KMS-11 (cell line): ENCODE data around the gene KNCN.

Experiments used
- H2AFZ ChIP-seq: fragments of 200-600 bp; sonication (generic); 2 replicates; pipeline ENCODE4 v1.6.1; 2016; ENCODE audit warnings: antibody characterized with exemption, mixed run types, low read depth
- H3K27ac ChIP-seq: fragments of 200-600 bp; sonication (generic); 2 replicates; pipeline ENCODE4 v1.6.1; 2016; ENCODE audit warnings: mild to moderate bottlenecking, mixed run types
- H3K27me3 ChIP-seq: fragments of 200-600 bp; sonication (generic); 2 replicates; pipeline ENCODE4 v1.6.1; 2017; ENCODE audit warnings: mild to moderate bottlenecking, low read depth, mixed run types, moderate library complexity; ENCODE audit not compliant: insufficient read depth
- H3K36me3 ChIP-seq: fragments of 200-600 bp; sonication (generic); 2 replicates; pipeline ENCODE4 v1.6.1; 2017; ENCODE audit warnings: mild to moderate bottlenecking, mixed run types; ENCODE audit not compliant: insufficient read depth
- H3K4me1 ChIP-seq: fragments of 200-600 bp; sonication (generic); 2 replicates; pipeline ENCODE4 v1.6.1; 2016; ENCODE audit warnings: mild to moderate bottlenecking, low read depth, mixed run types; ENCODE audit not compliant: poor library complexity, severe bottlenecking
- H3K4me2 ChIP-seq: fragments of 200-600 bp; sonication (generic); 2 replicates; pipeline ENCODE4 v1.7.0; 2016; ENCODE audit warnings: mild to moderate bottlenecking, mixed run types
- H3K4me3 ChIP-seq: fragments of 200-600 bp; sonication (generic); IDR thresholded peaks from 2 replicates; pipeline ENCODE4 v1.6.1; 2017; ENCODE audit warnings: low read depth, low read length, mixed read lengths; ENCODE audit not compliant: insufficient read depth
- H3K79me2 ChIP-seq: fragments of 200-600 bp; sonication (generic); 2 replicates; pipeline ENCODE4 v1.6.1; 2016; ENCODE audit warnings: low read depth, mixed run types; ENCODE audit not compliant: insufficient read depth
- H3K9ac ChIP-seq: fragments of 200-600 bp; sonication (generic); 2 replicates; pipeline ENCODE4 v1.6.1; 2016; ENCODE audit warnings: mild to moderate bottlenecking, mixed run types
- H4K20me1 ChIP-seq: fragments of 200-600 bp; sonication (generic); 2 replicates; pipeline ENCODE4 v1.6.1; 2016; ENCODE audit warnings: mild to moderate bottlenecking, mixed run types; ENCODE audit not compliant: insufficient read depth
- CTCF ChIP-seq: fragments of 200-600 bp; sonication (generic); conservative IDR thresholded peaks from 2 replicates; pipeline ENCODE4 v1.6.1; 2017; ENCODE audit warnings: low read depth, mild to moderate bottlenecking, antibody characterized with exemption, low read length, moderate library complexity, mixed read lengths

Gene KNCN

GRCh38 chr1:46545784-46546183, 5.7 kb downstream of the KNCN start:
- Histone ChIP-seq H3K4me3 (no peak overlapping the region), H3K36me3 (no peaks in the 10 kb centered on the region), H4K20me1 (no peaks in the 10 kb centered on the region), H3K9ac (no peak overlapping the region), H3K27ac (no peak overlapping the region), H3K4me1 (no peaks in the 10 kb centered on the region), H2AFZ (no peak overlapping the region), H3K4me2 (no peak overlapping the region), H3K27me3 (no peaks in the 10 kb centered on the region; the same call in 1 of the 2 replicates), H3K79me2 (no peaks in the 10 kb centered on the region)
- TF ChIP-seq CTCF, result no peak

- H3K27me3 ChIP-seq, result no peaks in the 10 kb centered on the region; the same call in 1 of the 2 replicates
These were observed 6.7 kb downstream of the KNCN start for GRCh38 chr1:46544561-46545240.

DNA sequence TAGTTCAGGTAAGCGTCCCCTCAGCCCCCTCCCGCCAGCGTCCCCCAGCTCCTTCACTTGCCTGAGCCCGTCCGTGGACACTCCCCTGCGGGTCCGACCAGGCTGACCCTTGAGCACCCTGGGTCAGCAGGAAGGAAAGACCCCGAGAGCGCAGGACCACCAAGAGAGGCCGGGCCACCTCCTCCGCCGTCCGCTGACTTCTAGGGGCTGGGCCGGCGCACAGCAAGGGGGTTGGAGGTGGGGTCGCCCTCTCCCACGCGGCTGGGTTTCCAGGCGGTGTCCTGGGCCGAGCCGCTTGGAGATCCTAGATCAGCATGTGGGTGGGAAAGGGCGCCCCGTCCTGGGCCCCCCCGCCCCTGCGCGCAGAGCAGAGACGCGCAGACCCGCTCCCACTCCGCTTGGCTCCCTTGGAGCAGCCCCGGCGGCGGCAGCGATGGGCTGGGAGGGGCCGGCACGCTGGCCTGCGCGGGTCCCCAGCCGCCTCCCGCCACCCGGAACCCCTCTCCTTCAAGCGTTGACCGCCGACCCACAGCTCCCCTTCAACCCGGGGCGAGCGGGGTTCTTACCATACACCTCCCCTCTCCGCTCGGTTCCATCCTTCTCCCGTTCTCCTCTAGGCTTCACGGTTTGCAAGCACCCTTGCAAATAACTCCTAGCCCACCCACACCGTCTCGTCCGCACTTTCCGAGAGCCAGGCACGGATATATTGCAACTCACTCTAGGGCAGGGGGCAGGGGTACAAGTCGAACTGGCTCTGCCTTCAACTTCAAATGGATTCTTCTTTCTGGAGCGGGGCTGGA, 7.5 kb downstream of the KNCN start:
- Histone ChIP-seq H3K9ac (no peak overlapping the region), H3K27ac (no peak overlapping the region), H3K4me3 (no peak overlapping the region), H2AFZ (no peak overlapping the region), H3K4me1 (no peaks in the 10 kb centered on the region), H3K36me3 (no peaks in the 10 kb centered on the region), H4K20me1 (no peaks in the 10 kb centered on the region), H3K79me2 (no peaks in the 10 kb centered on the region), H3K4me2 (no peak overlapping the region), H3K27me3 (no peaks in the 10 kb centered on the region; the same call in 1 of the 2 replicates)
- TF ChIP-seq CTCF, result no peak

More at GRCh38 chr1:46544561-46545240, 6.7 kb downstream of the KNCN start:
- TF ChIP-seq CTCF, result no peak
- Histone ChIP-seq H3K36me3 (no peaks in the 10 kb centered on the region), H4K20me1 (no peaks in the 10 kb centered on the region), H3K79me2 (no peaks in the 10 kb centered on the region), H3K4me1 (no peaks in the 10 kb centered on the region), H3K4me3 (no peak overlapping the region), H3K9ac (no peak overlapping the region), H3K27ac (no peak overlapping the region), H2AFZ (no peak overlapping the region), H3K4me2 (no peak overlapping the region)

DNA sequence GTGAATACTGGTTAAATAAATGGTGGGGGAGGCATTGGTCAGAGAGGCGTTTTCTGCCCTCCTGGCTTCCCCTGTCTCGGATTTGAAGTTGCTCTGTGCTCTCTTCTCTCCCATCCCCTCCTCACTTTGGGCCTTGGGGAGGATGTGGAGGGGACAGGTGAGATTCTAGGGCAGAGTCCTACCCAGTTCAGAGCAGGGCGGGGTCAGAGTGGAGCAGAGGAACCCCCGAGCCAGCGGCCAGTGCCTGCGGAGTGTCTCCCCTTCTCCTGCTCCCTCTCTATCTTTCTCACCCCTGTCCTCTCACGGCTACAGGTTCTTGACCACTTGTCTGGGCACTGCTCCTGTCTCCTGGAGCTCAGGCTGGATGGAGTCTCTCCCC, 8.1 kb downstream of the KNCN start:
- Histone ChIP-seq H4K20me1 (no peaks in the 10 kb centered on the region), H3K27ac (no peak overlapping the region), H3K36me3 (no peaks in the 10 kb centered on the region), H3K27me3 (no peaks in the 10 kb centered on the region; the same call in 1 of the 2 replicates), H3K4me3 (no peak overlapping the region), H3K9ac (no peak overlapping the region), H3K4me2 (no peak overlapping the region), H2AFZ (no peak overlapping the region), H3K79me2 (no peaks in the 10 kb centered on the region), H3K4me1 (no peaks in the 10 kb centered on the region)
- TF ChIP-seq CTCF, result no peak
